Panc1 (cell line): Measurements from ENCODE around the gene SCNN1G. TPM values are rescaled to one million over a fixed set of nuclear protein-coding genes. Genes with fewer than 3 reads are reported as not detected.

ENCODE experiments used
- ATAC-seq: fragments of 200-7000 bp; cut with Tn5 transposase; 2 replicates; pipeline ENCODE4 v1.9.1; 2020; ENCODE audit warnings: mild to moderate bottlenecking, moderate library complexity
- BruUV-seq: library from RNA; stranded (reverse); fragments of 400-500 nt; replicated peaks from 2 replicates; lab custom pipeline; 2021; lab: Mats Ljungman, UMichigan
- CTCF ChIA-PET: fragments of 300-600 bp; sonication (Branson Sonifier 250); formaldehyde crosslinking; loops from one replicate; lab custom pipeline; 2022; ENCODE audit warnings: antibody characterized with exemption; lab: Charles Lee
- POLR2A ChIA-PET: fragments of 300-600 bp; sonication (Branson Sonifier 250); formaldehyde crosslinking; loops from one replicate; lab custom pipeline; 2022; ENCODE audit warnings: antibody characterized with exemption; lab: Charles Lee
- DNase-seq: peaks from one replicate; pipeline ENCODE4 v3.0.0-alpha.2; 2010; ENCODE audit warnings: low read depth, low spot score
- H3K27ac ChIP-seq: 2 replicates; pipeline ENCODE4 v1.5.1; 2011; ENCODE audit warnings: mild to moderate bottlenecking, low read length, inconsistent platforms
- H3K27me3 ChIP-seq: fragments of 200-500 bp; sonication (Bioruptor generic); 2 replicates; pipeline ENCODE4 v1.6.0; 2014; ENCODE audit warnings: low read length, inconsistent platforms; ENCODE audit not compliant: control insufficient read depth, insufficient read depth
- H3K36me3 ChIP-seq: fragments of 200-500 bp; sonication (Bioruptor generic); 2 replicates; pipeline ENCODE4 v1.5.1; 2014; ENCODE audit warnings: inconsistent platforms, mild to moderate bottlenecking, low read length, moderate library complexity; ENCODE audit not compliant: control insufficient read depth, insufficient read depth
- H3K4me1 ChIP-seq: 2 replicates; pipeline ENCODE4 v1.5.1; 2011; ENCODE audit warnings: inconsistent platforms, mild to moderate bottlenecking, low read length, moderate library complexity; ENCODE audit not compliant: control insufficient read depth, insufficient read depth
- H3K4me3 ChIP-seq, 2 experiments: 2 replicates each; pipeline ENCODE4 v1.5.1; 2011 to 2012; ENCODE audit warnings: low read depth in 2 of 2, low read length in 2 of 2, mild to moderate bottlenecking in 2 of 2, inconsistent platforms in 1 of 2, moderate library complexity in 1 of 2
- H3K9me3 ChIP-seq: fragments of 200-500 bp; sonication (Bioruptor generic); 2 replicates; pipeline ENCODE4 v1.5.1; 2014; ENCODE audit warnings: low read depth, mild to moderate bottlenecking, inconsistent platforms, low read length, moderate library complexity; ENCODE audit not compliant: control insufficient read depth, insufficient read depth
- CTCF ChIP-seq: fragments of 450-650 bp; IDR thresholded peaks from 2 replicates; pipeline ENCODE4 v1.5.1; 2017; ENCODE audit warnings: mild to moderate bottlenecking
- POLR2AphosphoS5 ChIP-seq: IDR thresholded peaks from 2 replicates; pipeline ENCODE4 v1.6.1; 2012; ENCODE audit warnings: mild to moderate bottlenecking, low read depth, low read length, moderate library complexity
- REST ChIP-seq, 2 experiments: IDR thresholded peaks; 2 replicates each; pipeline ENCODE4 v1.6.1; 2011 to 2012; ENCODE audit warnings: low read depth in 2 of 2, control low read depth in 1 of 2, low read length in 1 of 2, mild to moderate bottlenecking in 1 of 2, moderate library complexity in 1 of 2; ENCODE audit not compliant: insufficient read depth in 1 of 2
- SIN3A ChIP-seq: IDR thresholded peaks from 2 replicates; pipeline ENCODE4 v1.6.1; 2012; ENCODE audit warnings: low read depth, mild to moderate bottlenecking, low read length, moderate library complexity, borderline replicate concordance; ENCODE audit not compliant: insufficient read depth
- TCF7L2 ChIP-seq: IDR thresholded peaks from 2 replicates; pipeline ENCODE4 v1.6.1; 2011; ENCODE audit warnings: mild to moderate bottlenecking, low read depth, low read length, inconsistent platforms
- in situ Hi-C: cut with HindIII; loops from 2 replicates; pipeline ENCODE4 v1.10.0; 2016; ENCODE audit warnings: low sequenced_read_pairs, low pct_unique_long_range_greater_than_20kb
- intact Hi-C: fragments of 100-400 bp; cut with micrococcal nuclease; formaldehyde crosslinking; loops from one replicate; pipeline ENCODE4 v1.10.0; 2022; ENCODE audit not compliant: unreplicated experiment
- total RNA-seq: library from RNA; stranded (reverse); gene quantifications from one replicate; pipeline ENCODE4 v1.2.1, GENCODE V29; 2021; ENCODE audit not compliant: unreplicated experiment

Gene SCNN1G
- total RNA-seq, 1 experiment from 2014 or later = 3.4 TPM

- H3K27me3 ChIP-seq = no peaks in the 10 kb centered on the region
- CTCF ChIA-PET = no interaction called here
- DNase-seq = no peak
- H3K9me3 ChIP-seq = no peaks in the 10 kb centered on the region
- no TSS peak for BruUV-seq
- H3K36me3 ChIP-seq = no peaks in the 10 kb centered on the region; the same call in 1 of the 2 replicates
- in situ Hi-C loops (no loop called here), intact Hi-C loops (no loop called here)
- H3K4me3 ChIP-seq = no peak overlapping the region
- H3K4me1 ChIP-seq = no peaks in the 10 kb centered on the region
- TF ChIP-seq SIN3A = no peak
- TF ChIP-seq REST (IDR thresholded peaks at IDR 0.05; ENCODE audit: insufficient read depth in 1 of 2, low read depth in 2 of 2, low read length in 1 of 2) = no peak
- TF ChIP-seq CTCF = no peak
- TF ChIP-seq POLR2AphosphoS5 = no peak
- no peak for TF ChIP-seq TCF7L2
- POLR2A ChIA-PET = no interaction called here
- ATAC-seq = no peak
- no peak overlapping the region for H3K27ac ChIP-seq
Observed at GRCh38 chr16:23196539-23196938, 14.0 kb downstream of the SCNN1G start.

- Histone ChIP-seq H3K4me1 (no peaks in the 10 kb centered on the region; the same call in 1 of the 2 replicates), H3K9me3 (no peaks in the 10 kb centered on the region), H3K36me3 (no peaks in the 10 kb centered on the region), H3K4me3 (no peak overlapping the region), H3K27me3 (no peaks in the 10 kb centered on the region), H3K27ac (no peak overlapping the region)
- intact Hi-C loops (no loop called here), in situ Hi-C loops (no loop called here)
- CTCF ChIA-PET = no interaction called here
- no peak for ATAC-seq
- POLR2A ChIA-PET = no interaction called here
- no peak for DNase-seq
- no TSS peak for BruUV-seq
- no peak for TF ChIP-seq CTCF
- TF ChIP-seq SIN3A = no peak
- no peak for TF ChIP-seq POLR2AphosphoS5
- TF ChIP-seq REST (IDR thresholded peaks at IDR 0.05; ENCODE audit: insufficient read depth in 1 of 2, low read depth in 2 of 2, low read length in 1 of 2) = no peak
- TF ChIP-seq TCF7L2 = no peak
Observed at GRCh38 chr16:23202166-23202565, 19.6 kb downstream of the SCNN1G start.
